22Rv1 (cell line): ENCODE data around the gene GANAB.

Experiments
- CTCF ChIP-seq: fragments of 450-650 bp; IDR thresholded peaks from 2 replicates; pipeline ENCODE4 v1.5.1; 2017; ENCODE audit warnings: mild to moderate bottlenecking
- ZFX ChIP-seq: fragments of 450-650 bp; IDR thresholded peaks from 2 replicates; pipeline ENCODE4 v1.6.1; 2017; ENCODE audit warnings: antibody characterized with exemption, borderline replicate concordance

- TF ChIP-seq CTCF (no peak), ZFX (no peak)
These were observed 25.4 kb upstream of the GANAB start, which contains the start of the genes LBHD1 and UQCC3 for GRCh38 chr11:62671608-62672389.
